NCI-H146 treated with DMSO at 0.1 percent for 48 hours (cell line): ENCODE data around the gene SPATA12.

ENCODE experiments used
- DNase-seq: peaks from one replicate; lab custom pipeline; 2025; ENCODE audit not compliant: unreplicated experiment; lab: John Stamatoyannopoulos, UW

The SPATA12 gene

GRCh38 chr3:57060089-57060821 lies at the start of gene SPATA12:
Gene SPATA12, plus strand, starts transcription at chr3:57060664. Its CDS starts 13,031 bp downstream, at chr3:57073695.
- no peak for DNase-seq

- DNase-seq: no peak
Measured at GRCh38 chr3:57011022-57011421, 49.4 kb upstream of the SPATA12 start.

GRCh38 chr3:57012847-57013246 lies 47.6 kb upstream of the SPATA12 start:
- DNase-seq: no peak

- no peak for DNase-seq
Measured at GRCh38 chr3:57015350-57015729, 45.1 kb upstream of the SPATA12 start.

- no peak for DNase-seq
Measured at GRCh38 chr3:57015912-57016311, 44.6 kb upstream of the SPATA12 start.

GRCh38 chr3:57017459-57017845 lies 43.0 kb upstream of the SPATA12 start:
- DNase-seq: no peak

- DNase-seq: no peak
Measured at GRCh38 chr3:57018246-57018645, 42.2 kb upstream of the SPATA12 start.

GRCh38 chr3:57019057-57019456 lies 41.4 kb upstream of the SPATA12 start:
- DNase-seq: no peak

GRCh38 chr3:57025237-57025636 lies 35.2 kb upstream of the SPATA12 start:
- no peak for DNase-seq

- DNase-seq: no peak
Measured at GRCh38 chr3:57026944-57027343, 33.5 kb upstream of the SPATA12 start.

- DNase-seq: no peak
Measured at GRCh38 chr3:57029383-57029782, 31.1 kb upstream of the SPATA12 start.

- DNase-seq: no peak
Measured at GRCh38 chr3:57029924-57030323, 30.5 kb upstream of the SPATA12 start.

GRCh38 chr3:57030721-57031120 lies 29.7 kb upstream of the SPATA12 start:
- no peak for DNase-seq

GRCh38 chr3:57031631-57032541 lies 28.6 kb upstream of the SPATA12 start:
- no peak for DNase-seq

- DNase-seq: no peak
Measured at GRCh38 chr3:57036952-57037351, 23.5 kb upstream of the SPATA12 start.

GRCh38 chr3:57038466-57039164 lies 21.8 kb upstream of the SPATA12 start:
- DNase-seq: no peak

- DNase-seq: no peak
Measured at GRCh38 chr3:57041674-57042073, 18.8 kb upstream of the SPATA12 start.

- DNase-seq: no peak
Measured at GRCh38 chr3:57043518-57043917, 16.9 kb upstream of the SPATA12 start.

- DNase-seq: no peak
Measured at GRCh38 chr3:57046101-57046765, 14.2 kb upstream of the SPATA12 start.

GRCh38 chr3:57048052-57048671 lies 12.3 kb upstream of the SPATA12 start:
- no peak for DNase-seq

GRCh38 chr3:57048728-57049127 lies 11.7 kb upstream of the SPATA12 start:
- DNase-seq: no peak
